ENCODE results near the gene ERN1. TPM values are rescaled to one million over a fixed set of nuclear protein-coding genes. Genes with fewer than 3 reads are reported as not detected.

Gene ERN1
- total RNA-seq, 1 experiment from 2014 or later = 6.5 TPM

DNA sequence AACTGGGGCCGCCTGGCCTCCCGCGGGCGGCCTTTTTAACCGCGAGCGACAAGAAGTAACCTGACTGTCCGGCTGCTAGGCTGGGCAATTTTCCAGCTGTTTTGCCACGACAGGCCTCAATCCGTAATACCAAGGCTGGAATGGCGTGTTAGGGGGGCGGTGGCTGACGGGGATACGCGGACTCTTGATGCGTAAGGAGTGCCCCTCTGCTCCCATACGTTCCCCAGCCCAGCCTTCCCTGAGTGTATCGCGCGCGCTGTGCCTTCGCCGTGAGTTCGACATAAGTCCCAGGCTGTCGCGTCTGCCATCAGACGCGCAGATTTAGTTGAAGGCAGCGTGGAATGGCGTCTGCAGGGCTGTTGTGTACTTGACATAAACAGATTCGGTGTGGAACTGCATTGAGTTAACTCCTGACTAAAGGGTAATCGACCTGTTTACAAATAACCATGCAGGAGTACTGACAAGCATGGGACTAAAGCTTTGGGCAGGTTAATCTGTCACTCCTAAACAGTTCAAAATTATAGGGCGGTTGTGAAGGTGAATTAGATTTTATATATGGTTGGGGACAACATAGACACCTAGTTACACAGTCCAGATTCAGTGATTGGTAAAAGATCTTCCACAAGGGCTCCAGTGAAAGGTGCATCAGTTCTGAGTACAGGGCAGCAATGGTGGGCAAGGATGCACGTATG is 16.6 kb upstream of the ERN1 start (continued):
- peak; percentile 7; the same call in 1 of the 2 replicates for TF ChIP-seq HMGXB4 (CRISPR knock-in tag; IDR thresholded peaks at IDR 0.05)
- TF ChIP-seq ZNF532 (CRISPR knock-in tag; IDR thresholded peaks at IDR 0.05; ENCODE audit: borderline replicate concordance) = peak; percentile 96
- TF ChIP-seq PREB (CRISPR knock-in tag; IDR thresholded peaks at IDR 0.05; ENCODE audit: borderline replicate concordance) = 0 out of 2 replicates have a peak, but pooled peaks have one; percentile 32
- no peak for TF ChIP-seq ERG (CRISPR knock-in tag; IDR thresholded peaks at IDR 0.05)
- no peak; the same call in 1 of the 2 replicates for TF ChIP-seq MYBL2 (CRISPR knock-in tag; IDR thresholded peaks at IDR 0.05)
- no peak; the same call in 1 of the 2 replicates for TF ChIP-seq TP53 (CRISPR knock-in tag; IDR thresholded peaks at IDR 0.05)
- 0 out of 2 replicates have a peak, but pooled peaks have one; percentile 72 for TF ChIP-seq KAT7 (CRISPR knock-in tag; IDR thresholded peaks at IDR 0.05; ENCODE audit: borderline replicate concordance)

DNA sequence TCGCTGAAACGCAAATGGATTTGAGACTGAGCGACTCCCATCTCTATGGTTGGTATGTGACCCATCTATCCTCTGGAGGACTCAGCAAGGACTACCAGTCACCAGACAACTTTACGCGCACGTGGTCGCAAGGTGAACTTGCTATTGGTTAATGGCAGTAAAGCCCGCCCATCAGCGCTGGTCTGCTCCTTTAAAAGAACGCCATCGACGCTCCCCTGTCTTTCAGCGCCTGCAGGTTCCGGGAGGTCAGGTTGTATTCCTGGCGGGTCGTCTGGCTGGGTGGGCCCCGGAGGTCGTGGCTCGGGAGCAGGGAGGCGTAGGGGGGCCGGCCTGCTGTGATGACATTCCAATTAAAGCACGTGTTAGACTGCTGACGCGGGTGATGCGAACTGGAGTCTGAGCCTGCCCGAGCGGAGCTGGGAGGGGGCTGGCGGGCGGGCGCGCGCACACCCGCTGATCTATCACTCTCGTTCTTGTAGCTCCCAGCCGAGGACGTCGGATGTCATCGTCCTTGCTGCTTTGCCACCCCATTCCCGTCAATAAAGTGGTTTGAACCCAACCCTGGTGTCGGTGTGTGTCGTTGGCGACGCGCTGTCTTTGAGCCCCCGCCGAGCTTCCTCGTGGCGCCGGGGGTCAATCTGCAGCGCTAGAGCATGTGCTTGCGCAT is 15.9 kb upstream of the ERN1 start:
- H3K36me3 Mint-ChIP-seq = peaks cover 12% of the 10 kb centered on the region
- ATAC-seq (peak; percentile 85), DNase-seq (ENCODE audit: low spot score) (peak; percentile 93)
- POLR2A ChIA-PET = interaction anchor here (0.6 to 2.4 kb wide), 15 partner anchors 10 to 265 kb away, joined by 3 to 14 read pairs (median 3); partner anchors contain the start of genes ERN1 and TEX2
- no peak overlapping the region for H3K4me3 Mint-ChIP-seq
- CTCF ChIA-PET = interaction anchor here (0.7 to 2.6 kb wide), 13 partner anchors 12 to 274 kb away, joined by 3 to 19 read pairs (median 4); partner anchors contain the start of gene GH1
- H3K27ac Mint-ChIP-seq = no peak overlapping the region
- H3K4me1 Mint-ChIP-seq = peaks cover 23% of the 10 kb centered on the region
- no peaks in the 10 kb centered on the region for H3K27me3 Mint-ChIP-seq (ENCODE audit: low read depth)
- H3K9me3 Mint-ChIP-seq = no peaks in the 10 kb centered on the region
- TF ChIP-seq GABPB1 (CRISPR knock-in tag; IDR thresholded peaks at IDR 0.05) (peak; percentile 84), MYBL2 (CRISPR knock-in tag; IDR thresholded peaks at IDR 0.05) (peak; percentile 12), ZNF512 (CRISPR knock-in tag; IDR thresholded peaks at IDR 0.05; ENCODE audit: borderline replicate concordance) (no peak), PREB (CRISPR knock-in tag; IDR thresholded peaks at IDR 0.05; ENCODE audit: borderline replicate concordance) (no peak), ELF4 (CRISPR knock-in tag; IDR thresholded peaks at IDR 0.05; ENCODE audit: low read depth) (no peak), NFE2L1 (CRISPR knock-in tag; IDR thresholded peaks at IDR 0.05) (peak; percentile 84), CBFB (CRISPR knock-in tag; IDR thresholded peaks at IDR 0.05; ENCODE audit: low read depth) (no peak)
- TF ChIP-seq, protein P1, sequence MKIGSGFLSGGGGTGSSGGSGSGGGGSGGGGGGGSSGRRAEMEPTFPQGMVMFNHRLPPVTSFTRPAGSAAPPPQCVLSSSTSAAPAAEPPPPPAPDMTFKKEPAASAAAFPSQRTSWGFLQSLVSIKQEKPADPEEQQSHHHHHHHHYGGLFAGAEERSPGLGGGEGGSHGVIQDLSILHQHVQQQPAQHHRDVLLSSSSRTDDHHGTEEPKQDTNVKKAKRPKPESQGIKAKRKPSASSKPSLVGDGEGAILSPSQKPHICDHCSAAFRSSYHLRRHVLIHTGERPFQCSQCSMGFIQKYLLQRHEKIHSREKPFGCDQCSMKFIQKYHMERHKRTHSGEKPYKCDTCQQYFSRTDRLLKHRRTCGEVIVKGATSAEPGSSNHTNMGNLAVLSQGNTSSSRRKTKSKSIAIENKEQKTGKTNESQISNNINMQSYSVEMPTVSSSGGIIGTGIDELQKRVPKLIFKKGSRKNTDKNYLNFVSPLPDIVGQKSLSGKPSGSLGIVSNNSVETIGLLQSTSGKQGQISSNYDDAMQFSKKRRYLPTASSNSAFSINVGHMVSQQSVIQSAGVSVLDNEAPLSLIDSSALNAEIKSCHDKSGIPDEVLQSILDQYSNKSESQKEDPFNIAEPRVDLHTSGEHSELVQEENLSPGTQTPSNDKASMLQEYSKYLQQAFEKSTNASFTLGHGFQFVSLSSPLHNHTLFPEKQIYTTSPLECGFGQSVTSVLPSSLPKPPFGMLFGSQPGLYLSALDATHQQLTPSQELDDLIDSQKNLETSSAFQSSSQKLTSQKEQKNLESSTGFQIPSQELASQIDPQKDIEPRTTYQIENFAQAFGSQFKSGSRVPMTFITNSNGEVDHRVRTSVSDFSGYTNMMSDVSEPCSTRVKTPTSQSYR (CRISPR knock-in tag; IDR thresholded peaks at IDR 0.05) = peak; percentile 75; the same call in 1 of the 2 replicates
- TF ChIP-seq, protein P2, sequence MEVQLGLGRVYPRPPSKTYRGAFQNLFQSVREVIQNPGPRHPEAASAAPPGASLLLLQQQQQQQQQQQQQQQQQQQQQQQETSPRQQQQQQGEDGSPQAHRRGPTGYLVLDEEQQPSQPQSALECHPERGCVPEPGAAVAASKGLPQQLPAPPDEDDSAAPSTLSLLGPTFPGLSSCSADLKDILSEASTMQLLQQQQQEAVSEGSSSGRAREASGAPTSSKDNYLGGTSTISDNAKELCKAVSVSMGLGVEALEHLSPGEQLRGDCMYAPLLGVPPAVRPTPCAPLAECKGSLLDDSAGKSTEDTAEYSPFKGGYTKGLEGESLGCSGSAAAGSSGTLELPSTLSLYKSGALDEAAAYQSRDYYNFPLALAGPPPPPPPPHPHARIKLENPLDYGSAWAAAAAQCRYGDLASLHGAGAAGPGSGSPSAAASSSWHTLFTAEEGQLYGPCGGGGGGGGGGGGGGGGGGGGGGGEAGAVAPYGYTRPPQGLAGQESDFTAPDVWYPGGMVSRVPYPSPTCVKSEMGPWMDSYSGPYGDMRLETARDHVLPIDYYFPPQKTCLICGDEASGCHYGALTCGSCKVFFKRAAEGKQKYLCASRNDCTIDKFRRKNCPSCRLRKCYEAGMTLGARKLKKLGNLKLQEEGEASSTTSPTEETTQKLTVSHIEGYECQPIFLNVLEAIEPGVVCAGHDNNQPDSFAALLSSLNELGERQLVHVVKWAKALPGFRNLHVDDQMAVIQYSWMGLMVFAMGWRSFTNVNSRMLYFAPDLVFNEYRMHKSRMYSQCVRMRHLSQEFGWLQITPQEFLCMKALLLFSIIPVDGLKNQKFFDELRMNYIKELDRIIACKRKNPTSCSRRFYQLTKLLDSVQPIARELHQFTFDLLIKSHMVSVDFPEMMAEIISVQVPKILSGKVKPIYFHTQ (CRISPR knock-in tag; IDR thresholded peaks at IDR 0.05) = peak; percentile 83

All from WTC11 (cell line).